HAP-1 (cell line): ENCODE measurements around the gene UGP2.
"Not testable (repeated sequence)": the region's sequence is repeated elsewhere in the genome, so short reads cannot be mapped to it uniquely, and the experiment has no call there.

ENCODE experiments used
- DNase-seq, 2 experiments: peaks; one replicate each; pipeline ENCODE4 v3.0.0-alpha.2; 2016 to 2020; ENCODE audit warnings: low spot score in 2 of 2
- H3K27me3 ChIP-seq: fragments of 250-450 bp; sonication (Bioruptor Pico); 2 replicates; pipeline ENCODE4 v1.5.1; 2020; ENCODE audit warnings: low read depth, mild to moderate bottlenecking, moderate library complexity
- H3K36me3 ChIP-seq: fragments of 250-450 bp; sonication (Bioruptor Pico); replicated peaks from 2 replicates; pipeline ENCODE4 v1.5.1; 2020; ENCODE audit warnings: mild to moderate bottlenecking
- H3K4me1 ChIP-seq: fragments of 250-450 bp; sonication (Bioruptor Pico); 2 replicates; pipeline ENCODE4 v1.5.1; 2020; ENCODE audit warnings: mild to moderate bottlenecking
- H3K4me3 ChIP-seq: fragments of 250-450 bp; sonication (Bioruptor Pico); 2 replicates; pipeline ENCODE4 v1.5.1; 2020; ENCODE audit warnings: mild to moderate bottlenecking, moderate library complexity
- H3K9me3 ChIP-seq: fragments of 250-450 bp; sonication (Bioruptor Pico); 2 replicates; pipeline ENCODE4 v1.5.1; 2020; ENCODE audit warnings: mild to moderate bottlenecking, moderate library complexity
- in situ Hi-C: fragments of 300-500 bp; cut with MboI; formaldehyde crosslinking; loops from 3 replicates; pipeline ENCODE4 v1.14.3; 2020; ENCODE audit warnings: low sequenced_read_pairs, inconsistent platforms, mixed read lengths

The UGP2 gene

DNA sequence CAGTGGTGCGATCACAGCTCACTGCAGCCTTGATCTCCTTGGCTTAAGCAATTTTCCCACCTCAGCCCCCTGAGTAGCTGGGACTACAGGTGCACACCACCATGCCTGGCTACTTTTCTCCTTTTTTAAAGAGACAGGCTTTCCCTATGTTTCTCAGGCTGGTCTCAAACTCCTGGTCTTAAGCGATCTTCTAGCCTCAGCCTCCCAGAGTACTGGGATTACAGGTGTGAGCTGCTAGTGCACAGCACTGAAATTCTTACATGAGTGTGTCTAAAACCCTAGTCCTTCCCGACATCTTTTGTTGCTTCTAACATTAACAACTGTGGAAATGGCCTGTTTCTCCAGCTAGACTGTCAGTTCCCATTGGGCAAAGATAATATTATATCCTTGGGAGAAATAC is 2.9 kb downstream of the UGP2 start:
- H3K4me1 ChIP-seq, result peaks cover 66% of the 10 kb centered on the region
- in situ Hi-C loops, result no loop called here

DNA sequence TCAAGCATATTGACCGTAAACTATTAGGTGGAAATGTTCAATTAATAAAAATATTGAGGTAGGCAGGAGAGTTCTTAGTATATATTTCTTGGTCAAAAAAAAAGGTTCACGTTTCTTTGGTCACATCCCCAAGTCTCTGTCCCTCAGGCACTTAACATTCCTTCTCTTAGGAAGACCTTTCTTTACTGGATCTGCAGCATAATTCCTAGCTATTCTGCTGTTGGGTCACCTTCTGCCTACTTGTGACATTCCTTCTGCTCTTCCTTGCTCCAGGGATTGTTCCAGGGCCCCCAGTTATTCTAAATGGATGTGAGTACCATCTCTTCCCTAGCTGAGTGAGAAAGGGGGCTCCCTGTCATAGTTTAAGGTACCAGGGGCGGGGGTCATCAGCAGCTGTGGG is 4.2 kb downstream of the UGP2 start:
- Histone ChIP-seq H3K36me3 (no peaks in the 10 kb centered on the region), H3K9me3 (no peaks in the 10 kb centered on the region), H3K4me3 (no peak overlapping the region), H3K4me1 (peaks cover 70% of the 10 kb centered on the region), H3K27me3 (no peaks in the 10 kb centered on the region)
- no peak for DNase-seq
- in situ Hi-C loops, result no loop called here

More for the DNA sequence above, 2.9 kb downstream of the UGP2 start:
- Histone ChIP-seq H3K9me3 (no peaks in the 10 kb centered on the region), H3K27me3 (no peaks in the 10 kb centered on the region), H3K4me3 (no peak overlapping the region), H3K36me3 (no peaks in the 10 kb centered on the region)
- DNase-seq, result no peak

DNA sequence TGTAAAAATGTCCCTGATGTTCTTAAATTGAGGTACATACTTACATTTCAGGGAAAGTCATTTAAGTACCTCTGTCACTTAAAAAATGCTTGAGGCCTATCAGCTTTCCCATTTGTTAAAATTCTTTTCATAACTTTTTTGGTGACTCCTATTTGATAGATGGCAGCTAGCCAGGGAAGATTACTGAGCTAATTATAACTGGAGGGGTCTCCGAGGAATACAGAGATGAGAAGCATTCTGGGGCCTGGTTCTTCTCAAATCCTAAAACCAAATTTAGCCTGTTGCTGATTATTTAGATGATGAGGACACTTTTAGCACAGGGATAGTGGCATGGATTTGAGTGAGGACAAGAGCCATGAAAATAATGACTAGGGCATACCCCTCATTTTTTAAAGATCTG is 4.8 kb downstream of the UGP2 start:
- H3K9me3 ChIP-seq, result no peaks in the 10 kb centered on the region
- peaks cover 76% of the 10 kb centered on the region for H3K4me1 ChIP-seq
- H3K4me3 ChIP-seq, result no peak overlapping the region
- DNase-seq, result no peak
- in situ Hi-C loops, result no loop called here
- no peaks in the 10 kb centered on the region for H3K27me3 ChIP-seq
- no peaks in the 10 kb centered on the region for H3K36me3 ChIP-seq

DNA sequence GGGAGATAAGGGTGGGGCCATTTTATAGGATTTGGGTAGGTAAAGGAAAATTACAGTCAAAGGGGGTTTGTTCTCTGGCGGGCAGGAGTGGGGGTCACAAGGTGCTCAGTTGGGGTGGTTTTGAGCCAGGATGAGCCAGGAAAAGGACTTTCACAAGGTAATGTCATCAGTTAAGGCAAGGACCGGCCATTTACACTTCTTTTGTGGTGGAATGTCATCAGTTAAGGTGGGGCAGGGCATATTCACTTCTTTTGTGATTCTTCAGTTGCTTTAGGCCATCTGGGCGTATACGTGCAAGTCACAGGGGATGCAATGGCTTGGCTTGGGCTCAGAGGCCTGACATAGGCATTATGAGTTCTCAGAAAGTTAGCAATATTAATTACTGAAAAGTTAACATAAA is 5.9 kb downstream of the UGP2 start:
- H3K36me3 ChIP-seq, H3K4me3 ChIP-seq, H3K9me3 ChIP-seq, H3K27me3 ChIP-seq, in situ Hi-C loops: not testable (repeated sequence)
- H3K4me1 ChIP-seq, result peaks cover 76% of the 10 kb centered on the region
- peak in 1 of 2 experiments; percentile 22 for DNase-seq

DNA sequence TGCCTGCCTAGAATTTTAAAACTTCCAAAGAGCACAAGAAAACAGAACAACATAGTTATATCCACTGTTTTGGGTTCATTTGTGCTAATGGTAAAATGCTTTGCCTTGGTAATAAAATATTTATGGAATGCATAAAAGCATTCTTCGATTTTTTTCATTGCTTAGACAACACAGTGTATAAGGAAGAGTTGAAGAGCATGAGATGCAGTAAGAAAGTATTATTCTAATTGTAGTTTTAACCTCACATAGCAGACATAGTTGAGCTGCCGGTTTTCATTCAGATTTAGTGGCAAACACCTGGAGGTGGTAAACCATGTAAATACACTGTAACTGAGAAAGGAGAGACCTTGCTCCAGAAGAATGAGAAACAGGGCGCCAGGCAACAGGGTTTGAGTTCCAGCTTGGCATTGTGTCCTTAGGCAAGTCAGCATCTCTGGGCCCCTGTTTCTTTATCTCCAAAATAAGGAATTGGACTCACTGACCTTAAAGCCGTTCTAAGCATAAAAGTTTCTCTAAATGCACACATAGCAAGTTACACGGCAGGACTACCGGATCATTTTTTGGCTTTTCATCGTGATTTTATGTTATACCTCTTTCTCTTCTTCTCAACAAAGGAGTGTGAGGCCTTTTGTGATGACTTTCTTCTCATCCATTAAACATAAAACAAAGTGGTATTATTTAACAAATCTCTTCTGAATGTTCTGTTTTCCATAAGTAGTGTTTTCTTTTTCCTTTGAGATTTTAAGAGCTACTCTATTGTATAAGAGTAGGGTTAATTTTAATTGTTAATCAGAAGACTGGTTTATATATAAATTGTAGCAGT is 7.9 kb downstream of the UGP2 start:
- peaks cover 77% of the 10 kb centered on the region for H3K4me1 ChIP-seq
- in situ Hi-C loops, result no loop called here
- no peak overlapping the region; the same call in 1 of the 2 replicates for H3K4me3 ChIP-seq
- H3K27me3 ChIP-seq, result no peaks in the 10 kb centered on the region
- H3K36me3 ChIP-seq, result no peaks in the 10 kb centered on the region
- peak; percentile 74 to 93 for DNase-seq
- H3K9me3 ChIP-seq, result no peaks in the 10 kb centered on the region

DNA sequence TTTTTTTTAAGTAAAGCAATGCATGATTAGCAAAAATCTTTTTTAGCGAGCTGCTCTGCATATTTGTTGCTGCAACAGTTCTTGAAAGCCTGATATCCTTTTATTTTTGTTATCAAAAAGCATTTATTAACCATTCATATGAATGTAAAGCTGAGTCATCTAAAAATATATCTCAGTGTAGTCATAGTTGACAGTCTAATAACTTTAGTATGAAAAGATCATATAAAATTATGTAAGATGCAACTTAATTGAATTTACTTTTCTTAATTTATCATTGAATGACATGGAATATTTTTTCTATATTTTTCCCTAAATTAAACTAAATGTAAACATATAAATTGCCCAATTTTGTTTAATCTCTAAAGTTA is 8.5 kb downstream of the UGP2 start:
- in situ Hi-C loops, result no loop called here
- peaks cover 77% of the 10 kb centered on the region for H3K4me1 ChIP-seq
- H3K36me3 ChIP-seq, result no peaks in the 10 kb centered on the region
- no peaks in the 10 kb centered on the region for H3K9me3 ChIP-seq
- H3K27me3 ChIP-seq, result no peaks in the 10 kb centered on the region
- H3K4me3 ChIP-seq, result no peak overlapping the region
- DNase-seq, result no peak

DNA sequence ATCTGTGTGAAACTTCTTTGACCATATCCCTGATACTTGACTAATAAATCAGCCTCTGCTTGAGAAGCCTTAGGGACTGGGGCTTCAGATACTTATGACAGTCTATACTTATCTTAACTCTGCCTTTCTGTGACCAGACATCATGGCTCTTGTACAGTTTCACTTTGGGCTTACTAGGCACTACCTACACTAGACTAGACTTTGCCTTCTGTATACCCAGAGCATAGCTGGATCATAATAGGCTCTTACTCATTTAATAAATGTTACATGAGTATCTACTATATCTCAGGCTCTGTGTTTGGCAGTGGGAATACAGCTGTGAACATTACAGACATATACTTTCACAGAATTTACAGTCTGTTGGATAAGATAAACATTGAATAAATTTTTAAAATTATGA is 9.0 kb downstream of the UGP2 start:
- Histone ChIP-seq H3K36me3 (no peaks in the 10 kb centered on the region), H3K4me3 (no peak overlapping the region), H3K27me3 (no peaks in the 10 kb centered on the region), H3K4me1 (peaks cover 75% of the 10 kb centered on the region), H3K9me3 (no peaks in the 10 kb centered on the region)
- in situ Hi-C loops, result no loop called here
- peak in 1 of 2 experiments; percentile 13 for DNase-seq

DNA sequence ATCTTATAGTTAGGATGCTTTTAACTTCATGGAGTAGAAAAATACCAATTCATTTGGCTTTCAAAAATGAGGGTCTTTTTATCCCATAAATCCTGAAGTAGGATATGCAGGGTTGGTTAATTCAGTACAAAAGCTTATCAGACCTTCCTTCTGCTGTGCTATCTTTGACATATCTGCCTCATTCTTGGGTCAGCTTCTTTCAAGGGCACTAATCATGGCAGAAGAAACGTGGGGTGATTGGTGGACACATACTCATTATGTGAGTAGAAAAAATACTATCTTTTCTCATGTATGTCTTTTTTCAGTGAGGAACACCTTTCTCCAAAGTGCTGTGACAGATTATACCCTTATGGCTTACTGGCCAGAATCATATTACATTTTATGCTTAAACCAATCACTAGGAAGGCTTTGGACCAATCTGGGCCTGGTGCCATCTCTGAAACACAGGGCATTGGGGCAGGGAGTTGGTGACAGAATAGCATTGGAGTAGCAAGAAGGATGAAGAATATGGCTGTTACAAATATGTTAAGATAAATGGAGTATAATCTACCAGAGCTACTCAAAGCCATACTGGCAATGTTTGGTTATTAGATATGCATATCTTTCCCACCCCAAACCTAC is 10.1 kb downstream of the UGP2 start:
- Histone ChIP-seq H3K9me3 (no peaks in the 10 kb centered on the region), H3K36me3 (no peaks in the 10 kb centered on the region; the same call in 1 of the 2 replicates), H3K4me1 (peaks cover 64% of the 10 kb centered on the region), H3K4me3 (no peak overlapping the region), H3K27me3 (no peaks in the 10 kb centered on the region)
- in situ Hi-C loops, result no loop called here
- no peak for DNase-seq

DNA sequence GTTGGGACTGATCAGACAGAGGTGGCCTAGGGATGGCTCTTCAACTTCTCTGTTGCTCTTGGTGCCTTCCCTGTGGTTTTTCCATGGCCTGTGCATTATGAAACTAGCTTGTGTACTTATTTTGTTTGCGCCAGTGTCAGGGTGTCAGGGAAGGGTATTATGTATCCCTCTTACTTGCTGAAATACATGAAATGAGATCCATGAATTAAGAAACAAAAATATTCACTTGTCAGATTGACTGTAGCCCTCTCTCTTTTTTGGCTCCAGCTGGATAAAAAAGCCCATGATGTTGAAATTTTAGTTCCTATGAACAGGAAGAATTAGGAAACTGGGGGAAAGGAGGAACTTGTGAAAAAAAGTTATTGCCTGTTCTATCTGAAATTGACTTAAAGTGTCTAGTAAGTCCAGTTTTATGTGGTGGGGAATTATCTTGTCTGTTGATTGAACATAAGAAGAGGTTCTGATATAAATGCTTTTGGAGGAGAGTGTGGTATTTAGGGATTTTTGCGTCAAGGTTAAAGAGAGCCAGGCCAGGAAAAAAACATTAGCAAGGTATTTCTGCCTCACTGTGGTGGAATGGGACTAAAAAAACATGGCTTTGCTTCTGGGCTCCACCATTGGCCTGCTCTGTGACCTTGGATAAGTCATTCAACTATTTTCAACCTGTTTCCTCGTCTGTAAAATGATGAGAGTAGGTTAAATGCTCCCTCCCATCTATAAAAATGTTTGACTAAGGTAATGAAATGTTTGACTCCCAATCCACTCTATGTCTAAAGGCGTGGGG is 12.0 kb downstream of the UGP2 start:
- Histone ChIP-seq H3K9me3 (no peaks in the 10 kb centered on the region), H3K27me3 (no peaks in the 10 kb centered on the region), H3K4me3 (no peak overlapping the region), H3K36me3 (peaks cover 13% of the 10 kb centered on the region), H3K4me1 (peaks cover 46% of the 10 kb centered on the region)
- in situ Hi-C loops, result no loop called here
- no peak for DNase-seq

DNA sequence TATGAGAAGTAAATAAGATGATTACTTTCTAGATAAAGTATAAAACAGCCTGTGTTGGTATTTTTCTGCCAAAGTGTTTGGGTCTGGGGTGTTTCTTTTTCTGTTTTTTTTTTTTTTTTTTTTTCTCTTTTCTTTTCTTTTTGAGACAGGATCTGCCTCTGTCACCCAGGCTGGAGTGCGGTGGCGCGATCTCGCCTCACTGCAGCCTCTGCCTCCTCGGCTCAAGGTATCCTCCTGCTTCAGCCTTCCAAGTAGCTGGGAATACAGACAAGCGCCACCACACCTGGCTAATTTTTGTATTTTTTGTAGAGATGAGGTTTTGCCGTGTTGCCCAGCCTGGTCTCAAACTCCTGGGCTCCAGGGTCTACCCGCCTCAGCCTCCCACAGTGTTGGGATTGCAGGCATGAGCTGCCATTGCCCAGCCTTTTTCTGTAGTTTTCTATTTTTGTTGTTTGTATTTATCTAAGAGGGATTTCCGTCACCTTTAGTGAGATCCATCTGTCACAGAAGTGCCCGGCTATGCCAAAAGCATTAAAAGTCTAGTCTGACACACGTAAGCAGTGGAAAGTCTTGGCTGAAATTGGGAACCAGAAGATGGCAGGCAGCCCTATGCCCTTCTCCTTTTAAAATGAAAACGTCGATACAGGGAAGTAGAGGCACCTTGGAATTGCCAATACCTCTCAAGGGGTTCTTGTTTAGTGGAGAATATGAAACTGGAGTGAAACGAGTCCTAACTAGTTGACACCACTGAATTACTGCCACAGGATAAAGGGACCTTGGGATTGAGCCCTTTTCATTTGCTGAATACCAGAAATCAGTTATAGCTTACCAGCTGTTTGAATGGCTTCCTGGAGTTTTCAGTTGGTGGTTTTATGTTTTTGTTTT is 14.0 kb downstream of the UGP2 start:
- in situ Hi-C loops, result no loop called here
- DNase-seq, result no peak
- Histone ChIP-seq H3K36me3 (peaks cover 21% of the 10 kb centered on the region), H3K4me1 (peaks cover 29% of the 10 kb centered on the region), H3K4me3 (no peak overlapping the region), H3K9me3 (no peaks in the 10 kb centered on the region), H3K27me3 (no peaks in the 10 kb centered on the region)

DNA sequence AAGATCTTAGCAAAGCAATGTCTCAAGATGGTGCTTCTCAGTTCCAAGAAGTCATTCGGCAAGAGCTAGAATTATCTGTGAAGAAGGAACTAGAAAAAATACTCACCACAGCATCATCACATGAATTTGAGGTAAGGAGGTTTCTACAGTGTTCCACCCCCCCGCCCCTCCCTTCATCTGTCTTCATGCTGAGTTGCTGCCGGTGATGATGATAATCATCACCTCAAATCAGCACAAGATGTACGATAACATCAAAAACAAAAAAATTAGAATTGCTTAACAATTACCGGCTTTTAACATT is 14.6 kb downstream of the UGP2 start:
- no peaks in the 10 kb centered on the region for H3K27me3 ChIP-seq
- in situ Hi-C loops, result no loop called here
- no peak for DNase-seq
- no peaks in the 10 kb centered on the region for H3K9me3 ChIP-seq
- peaks cover 23% of the 10 kb centered on the region for H3K4me1 ChIP-seq
- H3K4me3 ChIP-seq, result no peak overlapping the region
- peaks cover 25% of the 10 kb centered on the region for H3K36me3 ChIP-seq

DNA sequence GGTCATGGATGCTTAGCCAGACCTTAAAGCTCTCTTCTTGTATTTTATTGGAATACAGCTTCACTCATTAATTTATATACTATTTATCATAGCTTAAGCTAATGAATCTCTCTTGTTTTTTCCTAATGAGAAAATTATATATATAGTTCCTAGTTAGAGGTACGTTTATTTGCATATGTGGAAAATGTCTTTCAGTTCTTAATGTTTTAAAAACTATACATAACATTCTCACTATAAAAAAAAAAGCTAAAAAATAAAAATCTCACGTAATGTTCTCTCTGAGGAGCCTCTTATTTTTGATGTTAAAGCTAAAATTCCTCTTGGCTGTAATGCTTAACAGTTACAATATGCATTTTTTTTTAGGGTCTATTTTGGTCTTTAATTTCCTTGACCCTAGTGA is 16.6 kb downstream of the UGP2 start:
- H3K27me3 ChIP-seq, result no peaks in the 10 kb centered on the region
- peaks cover 17% of the 10 kb centered on the region for H3K4me1 ChIP-seq
- H3K4me3 ChIP-seq, result no peak overlapping the region
- in situ Hi-C loops, result no loop called here
- no peak for DNase-seq
- no peaks in the 10 kb centered on the region for H3K9me3 ChIP-seq
- peaks cover 33% of the 10 kb centered on the region for H3K36me3 ChIP-seq

DNA sequence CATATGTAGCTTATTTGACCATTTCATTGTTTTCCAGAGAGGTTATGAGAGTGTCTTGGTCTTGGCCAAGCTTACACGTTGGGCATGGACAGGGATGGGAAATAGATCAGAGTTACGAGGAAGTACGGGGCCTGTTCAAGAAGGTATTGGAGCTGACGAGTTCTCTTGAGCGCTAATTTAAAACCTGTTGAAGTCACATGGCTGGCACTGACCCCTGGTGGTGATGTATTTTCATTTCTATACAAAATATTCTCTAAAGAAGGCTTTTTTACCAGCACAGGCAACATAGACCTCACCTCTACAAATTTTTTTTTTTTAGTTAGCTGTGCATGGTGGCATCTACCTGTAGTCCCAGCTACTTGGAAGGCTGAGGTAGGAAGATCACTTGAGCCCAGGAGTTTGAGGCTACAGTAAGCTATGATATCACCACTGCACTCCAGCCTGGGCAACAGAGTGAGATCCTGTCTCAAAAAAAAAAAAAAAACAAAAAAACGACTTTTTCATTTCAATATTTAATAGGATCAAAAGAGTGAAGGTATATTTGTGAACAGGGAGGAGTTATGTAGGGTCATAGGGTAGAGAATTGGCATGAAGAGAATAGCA is 19.6 kb downstream of the UGP2 start:
- no peaks in the 10 kb centered on the region for H3K9me3 ChIP-seq
- no peaks in the 10 kb centered on the region for H3K27me3 ChIP-seq
- H3K36me3 ChIP-seq, result peaks cover 33% of the 10 kb centered on the region
- H3K4me3 ChIP-seq, result no peak overlapping the region
- DNase-seq, result peak; percentile 67 to 71
- H3K4me1 ChIP-seq, result no peaks in the 10 kb centered on the region
- in situ Hi-C loops, result loop anchor here (10.0 kb wide), 1 partner anchor 167 kb away; no protein-coding TSS in a partner anchor
